Neural progenitor cell (in vitro differentiated cells): ENCODE measurements around the gene COL15A1. TPM values are rescaled to one million over a fixed set of nuclear protein-coding genes. Genes with fewer than 3 reads are reported as not detected.

Experiments used
- DNase-seq: peaks from one replicate; pipeline ENCODE4 v3.0.0-alpha.2; 2016; ENCODE audit warnings: low spot score
- H2AFZ ChIP-seq: fragments of 200-600 bp; sonication (generic); replicated peaks from 2 replicates; pipeline ENCODE4 v1.6.1; 2016; ENCODE audit warnings: antibody characterized with exemption
- H3F3A ChIP-seq: fragments of 200-600 bp; sonication (generic); 2 replicates; pipeline ENCODE4 v1.6.1; 2016; ENCODE audit warnings: antibody characterized with exemption, low read depth
- H3K27ac ChIP-seq: fragments of 200-600 bp; sonication (generic); 2 replicates; pipeline ENCODE4 v1.5.1; 2016; ENCODE audit warnings: mild to moderate bottlenecking
- H3K27me3 ChIP-seq: fragments of 200-600 bp; sonication (generic); 2 replicates; pipeline ENCODE4 v1.6.1; 2016; ENCODE audit warnings: mild to moderate bottlenecking, moderate library complexity
- H3K36me3 ChIP-seq: fragments of 200-600 bp; sonication (generic); 2 replicates; pipeline ENCODE4 v1.5.1; 2016
- H3K4me1 ChIP-seq: fragments of 200-600 bp; sonication (generic); 2 replicates; pipeline ENCODE4 v1.6.1; 2016; ENCODE audit warnings: mixed run types
- H3K4me2 ChIP-seq: fragments of 200-600 bp; sonication (generic); 2 replicates; pipeline ENCODE4 v1.6.1; 2016
- H3K4me3 ChIP-seq: fragments of 200-600 bp; sonication (generic); 2 replicates; pipeline ENCODE4 v1.5.1; 2016
- H3K79me2 ChIP-seq: fragments of 200-600 bp; sonication (generic); 2 replicates; pipeline ENCODE4 v1.6.1; 2016; ENCODE audit warnings: low read depth
- H3K9ac ChIP-seq: fragments of 200-600 bp; sonication (generic); 2 replicates; pipeline ENCODE4 v1.6.1; 2016
- H3K9me3 ChIP-seq: fragments of 200-600 bp; sonication (generic); 2 replicates; pipeline ENCODE4 v1.5.1; 2016; ENCODE audit warnings: low read depth
- H4K20me1 ChIP-seq: fragments of 200-600 bp; sonication (generic); 2 replicates; pipeline ENCODE4 v1.6.1; 2016; ENCODE audit warnings: low read depth
- H3K27ac Mint-ChIP-seq: 3 replicates; pipeline ENCODE4 v1.8.0; 2021; ENCODE audit warnings: mixed read lengths
- H3K27me3 Mint-ChIP-seq: 2 replicates; pipeline ENCODE4 v1.8.0; 2022; ENCODE audit warnings: low read depth, mild to moderate bottlenecking, inconsistent platforms, moderate library complexity, mixed read lengths; ENCODE audit not compliant: insufficient read depth
- H3K36me3 Mint-ChIP-seq: 3 replicates; pipeline ENCODE4 v1.8.0; 2021; ENCODE audit warnings: mixed read lengths
- H3K4me1 Mint-ChIP-seq: 3 replicates; pipeline ENCODE4 v1.8.0; 2021; ENCODE audit warnings: mixed read lengths
- H3K4me3 Mint-ChIP-seq: 3 replicates; pipeline ENCODE4 v1.8.0; 2021; ENCODE audit warnings: mild to moderate bottlenecking, moderate library complexity, mixed read lengths
- H3K9me3 Mint-ChIP-seq: 3 replicates; pipeline ENCODE4 v1.8.0; 2020; ENCODE audit warnings: mixed read lengths
- CTCF ChIP-seq: fragments of 200-600 bp; sonication (generic); IDR thresholded peaks from 2 replicates; pipeline ENCODE4 v1.5.1; 2017; ENCODE audit warnings: antibody characterized with exemption, mild to moderate bottlenecking
- EZH2 ChIP-seq: fragments of 200-600 bp; sonication (generic); IDR thresholded peaks from 2 replicates; pipeline ENCODE4 v1.6.1; 2017; ENCODE audit warnings: antibody characterized with exemption, mild to moderate bottlenecking, moderate library complexity
- EZH2phosphoT487 ChIP-seq: fragments of 200-600 bp; sonication (generic); IDR thresholded peaks from 2 replicates; pipeline ENCODE4 v1.6.1; 2017; ENCODE audit warnings: antibody characterized with exemption
- total RNA-seq: library from RNA; depleted of rRNA; stranded (reverse); fragments of >200 nt; gene quantifications from 2 replicates; pipeline ENCODE4 v1.2.3, GENCODE V29; 2015; ENCODE audit warnings: low replicate concordance

The COL15A1 gene
- total RNA-seq, 1 donor from 2014 or later, result 3.2 TPM

- no peaks in the 10 kb centered on the region for H3F3A ChIP-seq
- no peak overlapping the region for H3K9ac ChIP-seq
- Mint-ChIP-seq H3K27me3 (peaks cover 11% of the 10 kb centered on the region), H3K27ac (peak overlapping the region; percentile 74), H3K4me1 (peaks cover 18% of the 10 kb centered on the region), H3K4me3 (no peak overlapping the region), H3K36me3 (no peaks in the 10 kb centered on the region), H3K9me3 (no peaks in the 10 kb centered on the region)
- no peak for DNase-seq
- no peaks in the 10 kb centered on the region for H3K27me3 ChIP-seq
- no peaks in the 10 kb centered on the region for H3K79me2 ChIP-seq
- H3K4me1 ChIP-seq, result no peaks in the 10 kb centered on the region
- no peak overlapping the region for H3K4me3 ChIP-seq
- no peak overlapping the region for H3K4me2 ChIP-seq
- H2AFZ ChIP-seq, result no peak overlapping the region
- no peaks in the 10 kb centered on the region for H3K36me3 ChIP-seq
- H3K9me3 ChIP-seq, result no peaks in the 10 kb centered on the region
- TF ChIP-seq CTCF (no peak), EZH2phosphoT487 (no peak), EZH2 (no peak)
- H3K27ac ChIP-seq, result no peak overlapping the region
- no peaks in the 10 kb centered on the region for H4K20me1 ChIP-seq
Measured at GRCh38 chr9:98986866-98987651, 43.4 kb downstream of the COL15A1 start.

- H3K4me1 Mint-ChIP-seq, result peaks cover 18% of the 10 kb centered on the region
- H3K4me3 Mint-ChIP-seq, result no peak overlapping the region
- H3K36me3 Mint-ChIP-seq, result no peaks in the 10 kb centered on the region
- Histone ChIP-seq H3K79me2 (no peaks in the 10 kb centered on the region), H3K36me3 (no peaks in the 10 kb centered on the region), H3K4me3 (no peak overlapping the region), H3F3A (no peaks in the 10 kb centered on the region), H3K4me2 (no peak overlapping the region), H3K9me3 (no peaks in the 10 kb centered on the region), H3K9ac (no peak overlapping the region), H3K27me3 (no peaks in the 10 kb centered on the region), H2AFZ (no peak overlapping the region), H4K20me1 (no peaks in the 10 kb centered on the region), H3K27ac (no peak overlapping the region), H3K4me1 (no peaks in the 10 kb centered on the region)
- no peak overlapping the region for H3K27ac Mint-ChIP-seq
- peaks cover 11% of the 10 kb centered on the region for H3K27me3 Mint-ChIP-seq
- peak; percentile 18 for DNase-seq
- TF ChIP-seq EZH2phosphoT487 (no peak), CTCF (peak; percentile 28)
- H3K9me3 Mint-ChIP-seq, result peaks cover 5% of the 10 kb centered on the region
Measured at GRCh38 chr9:98989036-98990000, 45.6 kb downstream of the COL15A1 start.

GRCh38 chr9:98990181-98990870, 46.6 kb downstream of the COL15A1 start:
- TF ChIP-seq EZH2 (no peak), CTCF (no peak), EZH2phosphoT487 (no peak)
- Mint-ChIP-seq H3K4me3 (no peak overlapping the region), H3K4me1 (peaks cover 18% of the 10 kb centered on the region), H3K36me3 (no peaks in the 10 kb centered on the region), H3K9me3 (peaks cover 7% of the 10 kb centered on the region), H3K27ac (no peak overlapping the region), H3K27me3 (peaks cover 11% of the 10 kb centered on the region)
- Histone ChIP-seq H3K27me3 (no peaks in the 10 kb centered on the region), H3K9me3 (no peaks in the 10 kb centered on the region), H3K4me2 (no peak overlapping the region), H3K27ac (no peak overlapping the region), H3K4me3 (no peak overlapping the region), H3K36me3 (no peaks in the 10 kb centered on the region), H3F3A (no peaks in the 10 kb centered on the region), H3K4me1 (no peaks in the 10 kb centered on the region), H2AFZ (no peak overlapping the region), H3K79me2 (no peaks in the 10 kb centered on the region), H4K20me1 (no peaks in the 10 kb centered on the region), H3K9ac (no peak overlapping the region)
- no peak for DNase-seq
